HEK293T (cell line): ENCODE results near the gene TBCK.
A peak's percentile ranks its signal among the peaks of the same experiment; 100 is the strongest.

Experiments
- CTCF ChIA-PET: fragments of 350-600 bp; formaldehyde crosslinking; extraction: SDS; loops from one replicate; lab custom pipeline; 2021; ENCODE audit warnings: antibody characterized with exemption, inconsistent platforms; lab: Yijun Ruan, JAX
- POLR2A ChIA-PET: fragments of 350-600 bp; formaldehyde crosslinking; extraction: SDS; loops from one replicate; lab custom pipeline; 2020; ENCODE audit warnings: antibody characterized with exemption, inconsistent platforms; lab: Yijun Ruan, JAX
- DNase-seq: peaks from one replicate; pipeline ENCODE4 v3.0.0; 2012; ENCODE audit warnings: mixed read lengths; ENCODE audit errors: extremely low spot score
- ARNT ChIP-seq: fragments of 450-650 bp; IDR thresholded peaks from 2 replicates; pipeline ENCODE4 v1.6.1; 2017; ENCODE audit warnings: mild to moderate bottlenecking
- BHLHE40 ChIP-seq: fragments of 450-650 bp; IDR thresholded peaks from 2 replicates; pipeline ENCODE4 v1.6.1; 2016; ENCODE audit warnings: mild to moderate bottlenecking, moderate library complexity, borderline replicate concordance
- CTBP1 ChIP-seq: fragments of 450-650 bp; IDR thresholded peaks from 2 replicates; pipeline ENCODE4 v1.6.1; 2016; ENCODE audit warnings: borderline replicate concordance
- ELF4 ChIP-seq: fragments of 450-650 bp; IDR thresholded peaks from 2 replicates; pipeline ENCODE4 v1.6.1; 2017; ENCODE audit warnings: antibody characterized with exemption
- FOXA1 ChIP-seq: fragments of 450-650 bp; IDR thresholded peaks from 2 replicates; pipeline ENCODE4 v1.6.1; 2016; ENCODE audit warnings: mild to moderate bottlenecking
- FOXK2 ChIP-seq: fragments of 450-650 bp; IDR thresholded peaks from 2 replicates; pipeline ENCODE4 v1.6.1; 2016; ENCODE audit warnings: mild to moderate bottlenecking
- FOXM1 ChIP-seq: fragments of 450-650 bp; IDR thresholded peaks from 2 replicates; pipeline ENCODE4 v1.6.1; 2017; ENCODE audit warnings: mild to moderate bottlenecking, borderline replicate concordance
- HDGF ChIP-seq: fragments of 450-650 bp; IDR thresholded peaks from 2 replicates; pipeline ENCODE4 v1.6.1; 2017; ENCODE audit warnings: antibody characterized with exemption, borderline replicate concordance
- L3MBTL2 ChIP-seq: fragments of 450-650 bp; conservative IDR thresholded peaks from 2 replicates; pipeline ENCODE4 v1.6.1; 2016; ENCODE audit warnings: mild to moderate bottlenecking
- LEF1 ChIP-seq: fragments of 450-650 bp; IDR thresholded peaks from 2 replicates; pipeline ENCODE4 v1.6.1; 2017; ENCODE audit warnings: mild to moderate bottlenecking, borderline replicate concordance
- NFRKB ChIP-seq: fragments of 450-650 bp; IDR thresholded peaks from 2 replicates; pipeline ENCODE4 v1.6.1; 2016; ENCODE audit warnings: mild to moderate bottlenecking, moderate library complexity
- PKNOX1 ChIP-seq: fragments of 450-650 bp; IDR thresholded peaks from 2 replicates; pipeline ENCODE4 v1.6.1; 2016
- SP1 ChIP-seq: fragments of 450-650 bp; IDR thresholded peaks from 2 replicates; pipeline ENCODE4 v1.6.1; 2017
- SUZ12 ChIP-seq: fragments of 450-650 bp; IDR thresholded peaks from 2 replicates; pipeline ENCODE4 v1.6.1; 2016; ENCODE audit warnings: mild to moderate bottlenecking
- TARDBP ChIP-seq: fragments of 450-650 bp; IDR thresholded peaks from 2 replicates; pipeline ENCODE4 v1.6.1; 2016
- ZNF384 ChIP-seq: fragments of 450-650 bp; IDR thresholded peaks from 2 replicates; pipeline ENCODE4 v1.6.1; 2016

The TBCK gene

DNA sequence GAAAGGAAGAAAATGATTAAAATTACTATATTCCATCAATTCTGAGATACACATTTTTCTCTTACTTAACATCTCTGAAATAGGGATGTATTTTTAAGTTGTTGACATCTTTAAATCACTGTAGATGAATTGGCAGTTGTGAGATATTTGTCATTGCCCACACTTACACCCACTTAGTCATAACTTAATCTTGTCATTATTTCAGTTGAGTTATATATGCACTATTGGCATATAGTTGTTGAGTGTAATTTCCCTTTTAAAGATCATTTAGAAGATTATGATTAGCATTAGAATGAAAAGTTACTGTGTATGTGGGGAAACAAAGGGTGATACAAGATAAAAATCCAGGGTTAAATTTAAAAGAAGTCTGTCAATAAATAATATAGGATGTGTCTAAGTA lies 2.5 kb upstream of the TBCK start:
- POLR2A ChIA-PET = no interaction called here

GRCh38 chr4:106317815-106318214 lies 1.8 kb upstream of the TBCK start:
- POLR2A ChIA-PET = no interaction called here
- no peak for DNase-seq
- TF ChIP-seq SP1 (no peak), SUZ12 (no peak), ELF4 (no peak), NFRKB (no peak), PKNOX1 (no peak), ARNT (no peak), TARDBP (no peak), ZNF384 (no peak), HDGF (no peak), L3MBTL2 (no peak), FOXM1 (no peak), FOXK2 (no peak), CTBP1 (no peak), BHLHE40 (no peak), FOXA1 (no peak), LEF1 (no peak)
- CTCF ChIA-PET = no interaction called here

More for the DNA sequence above, 2.5 kb upstream of the TBCK start:
- DNase-seq = no peak
- TF ChIP-seq FOXM1 (no peak), TARDBP (no peak), NFRKB (no peak), BHLHE40 (no peak), ELF4 (no peak), PKNOX1 (peak; percentile 25; the same call in 1 of the 2 replicates), HDGF (no peak), LEF1 (no peak)
- CTCF ChIA-PET = no interaction called here

- no peak for TF ChIP-seq HDGF
- no peak for TF ChIP-seq ZNF384
- no peak for DNase-seq
- ChIA-PET CTCF (no interaction called here), POLR2A (no interaction called here)
These were observed 882 bp upstream of the TBCK start for GRCh38 chr4:106316773-106317409.

DNA sequence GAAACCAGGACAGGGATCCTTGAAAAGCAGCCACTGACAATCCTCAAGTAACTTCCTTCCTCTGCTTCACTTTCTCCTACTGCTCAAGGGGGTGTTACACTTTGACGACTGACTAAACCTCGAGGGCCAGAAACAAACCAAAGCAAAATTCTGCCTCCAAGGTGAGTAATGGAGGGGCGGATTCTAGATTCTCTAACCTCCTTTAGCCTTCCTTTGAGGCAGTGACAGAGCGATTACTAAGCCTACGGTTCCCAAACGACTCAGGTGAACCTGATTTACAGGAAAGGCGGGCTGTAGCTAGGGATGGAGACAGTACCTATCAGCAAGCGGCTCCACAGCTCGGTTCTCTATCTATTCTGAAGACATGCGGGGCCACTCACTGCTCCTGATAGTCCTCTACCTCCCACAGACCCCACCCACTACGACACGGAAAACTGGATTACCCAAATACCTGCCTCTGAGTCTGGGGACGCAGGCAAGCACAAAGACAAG lies 487 bp downstream of the TBCK start:
- DNase-seq = no peak
- ChIA-PET CTCF (interaction anchor here (0.7 to 1.1 kb wide), 2 partner anchors 13 to 187 kb away, joined by 3 to 5 read pairs; no protein-coding TSS in a partner anchor), POLR2A (interaction anchor here (0.6 to 1.4 kb wide), 7 partner anchors 9 to 49 kb away, joined by 3 to 5 read pairs (median 4); no protein-coding TSS in a partner anchor)
- TF ChIP-seq FOXM1 (no peak), ARNT (no peak), SP1 (no peak), NFRKB (no peak), L3MBTL2 (no peak), CTBP1 (no peak), SUZ12 (no peak), ELF4 (no peak), HDGF (no peak)

- no peak for DNase-seq
- TF ChIP-seq BHLHE40 (no peak), SP1 (no peak), HDGF (no peak), FOXM1 (no peak), ELF4 (no peak), TARDBP (no peak), SUZ12 (no peak), PKNOX1 (no peak), LEF1 (no peak), CTBP1 (no peak), NFRKB (no peak), FOXK2 (no peak), ZNF384 (no peak), ARNT (no peak), L3MBTL2 (no peak), FOXA1 (no peak)
- POLR2A ChIA-PET = interaction anchor here (1.0 to 1.4 kb wide), 3 partner anchors 12 to 46 kb away, joined by 3 to 4 read pairs (median 3); no protein-coding TSS in a partner anchor
- CTCF ChIA-PET = interaction anchor here (1.1 kb wide), 1 partner anchor 13 kb away, joined by 5 read pairs; no protein-coding TSS in a partner anchor
These were observed 1.0 kb downstream of the TBCK start for GRCh38 chr4:106314960-106315359.

DNA sequence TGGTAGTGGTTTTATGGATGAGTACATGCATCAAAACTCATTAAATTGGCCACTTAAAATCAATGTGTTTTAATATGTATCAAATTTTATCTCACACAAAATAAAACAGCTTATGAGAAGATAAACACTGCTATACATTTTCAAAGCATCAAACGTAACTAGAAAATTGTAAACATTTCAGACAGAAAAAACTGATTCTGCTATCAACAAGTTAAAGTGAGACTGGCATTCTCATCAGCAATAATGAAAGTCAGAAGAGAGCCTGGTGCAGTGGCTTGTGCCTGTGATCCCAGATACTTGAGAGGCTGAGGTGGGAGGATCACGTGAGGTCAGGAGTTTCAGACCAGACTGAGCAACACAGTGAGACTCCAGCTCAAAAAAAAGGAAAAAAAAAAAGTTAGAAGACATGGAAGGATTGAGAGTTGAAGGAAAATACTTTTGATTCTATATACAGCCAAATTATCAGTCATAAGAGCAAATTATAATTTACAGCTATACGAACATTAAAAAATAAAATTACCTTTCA lies 2.9 kb downstream of the TBCK start:
- ChIA-PET POLR2A (no interaction called here), CTCF (interaction anchor here (0.7 kb wide), 1 partner anchor 22 kb away, joined by 10 read pairs; no protein-coding TSS in a partner anchor)

More for the DNA sequence above, 2.9 kb downstream of the TBCK start:
- no peak for DNase-seq
- TF ChIP-seq PKNOX1 (no peak), BHLHE40 (no peak), NFRKB (no peak), LEF1 (no peak), ELF4 (no peak), HDGF (no peak)
